GM12878 (cell line): ENCODE data around the gene GPBAR1. TPM values are rescaled to one million over a fixed set of nuclear protein-coding genes. Genes with fewer than 3 reads are reported as not detected.

Experiments
- microRNA-seq: library from miRNA; unstranded; fragments of <30 nt; microRNA quantifications from one replicate; pipeline ENCODE4, GENCODE V29; 2018
- polyA plus RNA-seq, 11 experiments: library from polyadenylated mRNA; depleted of rRNA in 4 of 11; unstranded in 6 of 11; stranded (reverse) in 5 of 11; fragments of >200 nt; fragmentation: Nextera tagmentation in 4 of 11; fragmentation: Illumina TruSeq in 1 of 11; extraction: Ambion mirVana in 4 of 11; extraction: Trizol in 1 of 11; gene quantifications; 1 replicate in 1 of 11; 2 replicates in 10 of 11; pipeline versions ENCODE4 v1.2.1 to v1.2.3, GENCODE V29; 2011 to 2016; ENCODE audit warnings: inconsistent platforms in 2 of 11, missing spikeins in 2 of 11, low read depth in 1 of 11
- total RNA-seq, 4 experiments: library from RNA; depleted of rRNA in 3 of 4; stranded (reverse); fragments of >200 nt in 3 of 4; fragmentation: Illumina TruSeq in 1 of 4; extraction: Trizol in 1 of 4; gene quantifications; 2 replicates each; pipeline versions ENCODE4 v1.2.1 to v1.2.3, GENCODE V29; 2013 to 2021

The GPBAR1 gene
- total and polyA plus RNA-seq, 10 of the 15 experiments (the other 5 are each of a cell fraction or from before 2014, with no cell fraction given), result 0.03 to 0.36 (median 0.11) TPM; not detected in 3

Small RNA genes within 50 kb of the gene (microRNA-seq; reads per million reads assigned to microRNA genes)
- gene MIR6513, result 2.4 reads per million, percentile 9 among the genes with 10 or more reads in this experiment

Other genes starting within 250 kb of the GPBAR1 start
Only the 7 nearest of the 11 such genes appear.
- not detected in 2 replicates for gene CXCR1, start 94.1 kb upstream of the GPBAR1 start, total RNA-seq (2014; rRNA removed)
- not detected in 2 replicates for gene CXCR1, start 94.1 kb upstream of the GPBAR1 start, total RNA-seq (2014; rRNA removed; fragmentation: Illumina TruSeq; extraction: Trizol)
- not detected in 2 replicates for gene CXCR1, start 94.1 kb upstream of the GPBAR1 start, total RNA-seq (2021)
- gene CXCR1, start 94.1 kb upstream of the GPBAR1 start, polyA plus RNA-seq (2011; rRNA removed), result not detected in 2 replicates
- gene CXCR1, start 94.1 kb upstream of the GPBAR1 start, polyA plus RNA-seq (2014; fragmentation: Illumina TruSeq; extraction: Trizol), result not detected in 2 replicates
- not detected for gene CXCR1, start 94.1 kb upstream of the GPBAR1 start, polyA plus RNA-seq (2014; fragmentation: Nextera tagmentation; extraction: Ambion mirVana)
- not detected in 2 replicates for gene CXCR1, start 94.1 kb upstream of the GPBAR1 start, polyA plus RNA-seq (2014; rRNA removed)
- gene CXCR1, start 94.1 kb upstream of the GPBAR1 start, polyA plus RNA-seq (2016; fragmentation: Nextera tagmentation; extraction: Ambion mirVana), result not detected
- 467 and 490 TPM in 2 replicates for gene ARPC2, start 43.8 kb upstream of the GPBAR1 start, total RNA-seq (2014; rRNA removed)
- gene ARPC2, start 43.8 kb upstream of the GPBAR1 start, total RNA-seq (2014; rRNA removed; fragmentation: Illumina TruSeq; extraction: Trizol), result 515 and 534 TPM in 2 replicates
- 421 and 440 TPM in 2 replicates for gene ARPC2, start 43.8 kb upstream of the GPBAR1 start, total RNA-seq (2021)
- gene ARPC2, start 43.8 kb upstream of the GPBAR1 start, polyA plus RNA-seq (2011; rRNA removed), result 816 and 944 TPM in 2 replicates
- gene ARPC2, start 43.8 kb upstream of the GPBAR1 start, polyA plus RNA-seq (2014; fragmentation: Illumina TruSeq; extraction: Trizol), result 707 and 841 TPM in 2 replicates
- gene ARPC2, start 43.8 kb upstream of the GPBAR1 start, polyA plus RNA-seq (2014; fragmentation: Nextera tagmentation; extraction: Ambion mirVana), result 100 to 1,000 TPM; 711 to 735 TPM
- gene ARPC2, start 43.8 kb upstream of the GPBAR1 start, polyA plus RNA-seq (2014; rRNA removed), result 524 and 584 TPM in 2 replicates
- 100 to 1,000 TPM; 963 to 980 TPM for gene ARPC2, start 43.8 kb upstream of the GPBAR1 start, polyA plus RNA-seq (2016; fragmentation: Nextera tagmentation; extraction: Ambion mirVana)
- gene AAMP, start 9.1 kb downstream of the GPBAR1 start, total RNA-seq (2014; rRNA removed), result 97.1 and 114 TPM in 2 replicates
- gene AAMP, start 9.1 kb downstream of the GPBAR1 start, total RNA-seq (2014; rRNA removed; fragmentation: Illumina TruSeq; extraction: Trizol), result 70.6 and 71.7 TPM in 2 replicates
- 64.8 and 66.3 TPM in 2 replicates for gene AAMP, start 9.1 kb downstream of the GPBAR1 start, total RNA-seq (2021)
- gene AAMP, start 9.1 kb downstream of the GPBAR1 start, polyA plus RNA-seq (2011; rRNA removed), result 33.2 and 50.7 TPM in 2 replicates
- gene AAMP, start 9.1 kb downstream of the GPBAR1 start, polyA plus RNA-seq (2014; fragmentation: Illumina TruSeq; extraction: Trizol), result 49.8 and 93.1 TPM in 2 replicates
- gene AAMP, start 9.1 kb downstream of the GPBAR1 start, polyA plus RNA-seq (2014; fragmentation: Nextera tagmentation; extraction: Ambion mirVana), result 1 to 10 TPM; 4.4 to 5.5 TPM
- 95.4 and 104 TPM in 2 replicates for gene AAMP, start 9.1 kb downstream of the GPBAR1 start, polyA plus RNA-seq (2014; rRNA removed)
- 100 to 1,000 TPM; 118 to 140 TPM for gene AAMP, start 9.1 kb downstream of the GPBAR1 start, polyA plus RNA-seq (2016; fragmentation: Nextera tagmentation; extraction: Ambion mirVana)
- 41.9 and 42.3 TPM in 2 replicates for gene PNKD, start 9.5 kb downstream of the GPBAR1 start, total RNA-seq (2014; rRNA removed)
- gene PNKD, start 9.5 kb downstream of the GPBAR1 start, total RNA-seq (2014; rRNA removed; fragmentation: Illumina TruSeq; extraction: Trizol), result 27.2 and 28.5 TPM in 2 replicates
- 42.0 and 45.1 TPM in 2 replicates for gene PNKD, start 9.5 kb downstream of the GPBAR1 start, total RNA-seq (2021)
- 26.3 and 54.9 TPM in 2 replicates for gene PNKD, start 9.5 kb downstream of the GPBAR1 start, polyA plus RNA-seq (2011; rRNA removed)
- 15.8 and 41.6 TPM in 2 replicates for gene PNKD, start 9.5 kb downstream of the GPBAR1 start, polyA plus RNA-seq (2014; fragmentation: Illumina TruSeq; extraction: Trizol)
- gene PNKD, start 9.5 kb downstream of the GPBAR1 start, polyA plus RNA-seq (2014; fragmentation: Nextera tagmentation; extraction: Ambion mirVana), result 100 to 1,000 TPM in 1 of 2 experiments, 10 to 100 TPM in 1; 72.6 to 104 TPM
- 67.7 and 72.6 TPM in 2 replicates for gene PNKD, start 9.5 kb downstream of the GPBAR1 start, polyA plus RNA-seq (2014; rRNA removed)
- 100 to 1,000 TPM in 1 of 2 experiments, 10 to 100 TPM in 1; 90.9 to 106 TPM for gene PNKD, start 9.5 kb downstream of the GPBAR1 start, polyA plus RNA-seq (2016; fragmentation: Nextera tagmentation; extraction: Ambion mirVana)
- 35.6 and 40.0 TPM in 2 replicates for gene TMBIM1, start 31.5 kb downstream of the GPBAR1 start, total RNA-seq (2014; rRNA removed)
- 16.8 and 17.0 TPM in 2 replicates for gene TMBIM1, start 31.5 kb downstream of the GPBAR1 start, total RNA-seq (2014; rRNA removed; fragmentation: Illumina TruSeq; extraction: Trizol)
- 26.9 and 34.6 TPM in 2 replicates for gene TMBIM1, start 31.5 kb downstream of the GPBAR1 start, total RNA-seq (2021)
- gene TMBIM1, start 31.5 kb downstream of the GPBAR1 start, polyA plus RNA-seq (2011; rRNA removed), result 23.5 and 38.3 TPM in 2 replicates
- gene TMBIM1, start 31.5 kb downstream of the GPBAR1 start, polyA plus RNA-seq (2014; fragmentation: Illumina TruSeq; extraction: Trizol), result 26.5 and 27.0 TPM in 2 replicates
- 10 to 100 TPM in 1 of 2 experiments, 1 to 10 TPM in 1; 6.1 to 11.7 TPM for gene TMBIM1, start 31.5 kb downstream of the GPBAR1 start, polyA plus RNA-seq (2014; fragmentation: Nextera tagmentation; extraction: Ambion mirVana)
- 15.7 and 23.3 TPM in 2 replicates for gene TMBIM1, start 31.5 kb downstream of the GPBAR1 start, polyA plus RNA-seq (2014; rRNA removed)
- 10 to 100 TPM; 25.4 to 30.6 TPM for gene TMBIM1, start 31.5 kb downstream of the GPBAR1 start, polyA plus RNA-seq (2016; fragmentation: Nextera tagmentation; extraction: Ambion mirVana)
- gene CATIP, start 95.8 kb downstream of the GPBAR1 start, total RNA-seq (2014; rRNA removed), result not detected in 2 replicates
- gene CATIP, start 95.8 kb downstream of the GPBAR1 start, total RNA-seq (2014; rRNA removed; fragmentation: Illumina TruSeq; extraction: Trizol), result not detected in 2 replicates
- gene CATIP, start 95.8 kb downstream of the GPBAR1 start, total RNA-seq (2021), result not detected in 2 replicates
- not detected in 2 replicates for gene CATIP, start 95.8 kb downstream of the GPBAR1 start, polyA plus RNA-seq (2011; rRNA removed)
- not detected in 2 replicates for gene CATIP, start 95.8 kb downstream of the GPBAR1 start, polyA plus RNA-seq (2014; fragmentation: Illumina TruSeq; extraction: Trizol)
- under 1 TPM; 0.04 to 0.05 TPM for gene CATIP, start 95.8 kb downstream of the GPBAR1 start, polyA plus RNA-seq (2014; fragmentation: Nextera tagmentation; extraction: Ambion mirVana)
- not detected in 2 replicates for gene CATIP, start 95.8 kb downstream of the GPBAR1 start, polyA plus RNA-seq (2014; rRNA removed)
- under 1 TPM in 1 of 2 experiments, not detected in 1; 0.11 TPM for gene CATIP, start 95.8 kb downstream of the GPBAR1 start, polyA plus RNA-seq (2016; fragmentation: Nextera tagmentation; extraction: Ambion mirVana)
- gene SLC11A1, start 121.3 kb downstream of the GPBAR1 start, total RNA-seq (2014; rRNA removed), result 0.11 and 0.28 TPM in 2 replicates
- gene SLC11A1, start 121.3 kb downstream of the GPBAR1 start, total RNA-seq (2014; rRNA removed; fragmentation: Illumina TruSeq; extraction: Trizol), result 0.05 and 0.13 TPM in 2 replicates
- 0.38 and 0.56 TPM in 2 replicates for gene SLC11A1, start 121.3 kb downstream of the GPBAR1 start, total RNA-seq (2021)
- 0.06 and 0.11 TPM in 2 replicates for gene SLC11A1, start 121.3 kb downstream of the GPBAR1 start, polyA plus RNA-seq (2011; rRNA removed)
- 0.04 TPM in 1 of 2 replicates, not detected in the other for gene SLC11A1, start 121.3 kb downstream of the GPBAR1 start, polyA plus RNA-seq (2014; fragmentation: Illumina TruSeq; extraction: Trizol)
- gene SLC11A1, start 121.3 kb downstream of the GPBAR1 start, polyA plus RNA-seq (2014; fragmentation: Nextera tagmentation; extraction: Ambion mirVana), result under 1 TPM; 0.03 to 0.07 TPM
- gene SLC11A1, start 121.3 kb downstream of the GPBAR1 start, polyA plus RNA-seq (2014; rRNA removed), result 0.09 and 0.22 TPM in 2 replicates
- gene SLC11A1, start 121.3 kb downstream of the GPBAR1 start, polyA plus RNA-seq (2016; fragmentation: Nextera tagmentation; extraction: Ambion mirVana), result under 1 TPM; 0.15 to 0.18 TPM